Stimulated activated naive CD8-positive, alpha-beta T cell treated with anti-CD3 and anti-CD28 coated beads, Interleukin-15, amount 100 ng/mL, for 72 hours (primary cell): ENCODE data around the gene LCP2.
A peak's percentile ranks its signal among the peaks of the same experiment; 100 is the strongest.

Experiments used
- ATAC-seq: fragments of 150-1000 bp; cut with Tn5 transposase; 2 replicates; pipeline ENCODE4 v1.10.0; 2021; ENCODE audit warnings: mild to moderate bottlenecking, moderate library complexity
- DNase-seq, 2 donors: peaks; one replicate each; pipeline ENCODE4 v3.0.0; 2021 to 2022
- H3K27ac Mint-ChIP-seq, 2 donors: one replicate each; pipeline ENCODE4 v1.8.0; 2022; ENCODE audit warnings: mild to moderate bottlenecking in 2 of 2, mixed read lengths in 2 of 2, moderate library complexity in 2 of 2
- H3K27me3 Mint-ChIP-seq: one replicate; pipeline ENCODE4 v1.8.0; 2022; ENCODE audit warnings: mixed read lengths
- H3K4me1 Mint-ChIP-seq: one replicate; pipeline ENCODE4 v1.8.0; 2022; ENCODE audit warnings: mild to moderate bottlenecking, mixed read lengths
- H3K4me3 Mint-ChIP-seq, 2 donors: one replicate each; pipeline ENCODE4 v1.8.0; 2022; ENCODE audit warnings: mild to moderate bottlenecking in 2 of 2, mixed read lengths in 2 of 2, moderate library complexity in 1 of 2
- H3K9me3 Mint-ChIP-seq, 2 donors: one replicate each; pipeline ENCODE4 v1.8.0; 2022; ENCODE audit warnings: mixed read lengths in 2 of 2

Gene LCP2

GRCh38 chr5:170297589-170298462, at the start of gene LCP2:
LCP2 (minus strand) TSS chr5:170297777; CDS start chr5:170297611, 166 bp downstream.
- ATAC-seq: peak; percentile 79
- no peaks in the 10 kb centered on the region for H3K9me3 Mint-ChIP-seq
- no peaks in the 10 kb centered on the region for H3K27me3 Mint-ChIP-seq
- DNase-seq: peak in 1 of 2 donors; percentile 54
- H3K4me3 Mint-ChIP-seq: peak within 1 kb of the TSS; percentile 95 to 99
- peaks cover 63% of the 10 kb centered on the region for H3K4me1 Mint-ChIP-seq
- peak within 1 kb of the TSS; percentile 97 to 99 for H3K27ac Mint-ChIP-seq

- ATAC-seq (no peak), DNase-seq (no peak)
- Mint-ChIP-seq H3K9me3 (peaks cover 0 to 6% of the 10 kb centered on the region in 2 donors), H3K4me1 (peaks cover 6% of the 10 kb centered on the region), H3K27ac (no peak overlapping the region), H3K27me3 (peaks cover 19% of the 10 kb centered on the region), H3K4me3 (no peak overlapping the region)
Measured at GRCh38 chr5:170347022-170347567, 49.5 kb upstream of the LCP2 start.

GRCh38 chr5:170345971-170346370, 48.4 kb upstream of the LCP2 start:
- ATAC-seq: no peak
- no peak overlapping the region for H3K27ac Mint-ChIP-seq

GRCh38 chr5:170343177-170343576, 45.6 kb upstream of the LCP2 start:
- Mint-ChIP-seq H3K27me3 (peaks cover 10% of the 10 kb centered on the region), H3K9me3 (peaks cover 0 to 6% of the 10 kb centered on the region in 2 donors), H3K4me3 (no peak overlapping the region), H3K27ac (no peak overlapping the region), H3K4me1 (peaks cover 20% of the 10 kb centered on the region)
- DNase-seq: no peak
- no peak for ATAC-seq

More at GRCh38 chr5:170345971-170346370, 48.4 kb upstream of the LCP2 start:
- H3K4me3 Mint-ChIP-seq: peak overlapping the region in 1 of 2 donors; percentile 5
- H3K9me3 Mint-ChIP-seq: peaks cover 0 to 6% of the 10 kb centered on the region in 2 donors
- DNase-seq: no peak
- H3K4me1 Mint-ChIP-seq: peaks cover 6% of the 10 kb centered on the region
- peaks cover 11% of the 10 kb centered on the region for H3K27me3 Mint-ChIP-seq

- peaks cover under 1% of the 10 kb centered on the region for H3K27me3 Mint-ChIP-seq
- DNase-seq: no peak
- peaks cover 27% of the 10 kb centered on the region for H3K4me1 Mint-ChIP-seq
- ATAC-seq: no peak
- no peak overlapping the region for H3K27ac Mint-ChIP-seq
- peaks cover 0 to 6% of the 10 kb centered on the region in 2 donors for H3K9me3 Mint-ChIP-seq
- no peak overlapping the region for H3K4me3 Mint-ChIP-seq
Measured at GRCh38 chr5:170342153-170342725, 44.7 kb upstream of the LCP2 start.

- ATAC-seq (no peak), DNase-seq (no peak)
- peaks cover 0 to 6% of the 10 kb centered on the region in 2 donors for H3K9me3 Mint-ChIP-seq
- peak overlapping the region in 1 of 2 donors; percentile 83 for H3K27ac Mint-ChIP-seq
- no peaks in the 10 kb centered on the region for H3K27me3 Mint-ChIP-seq
- H3K4me1 Mint-ChIP-seq: peaks cover 34% of the 10 kb centered on the region
- no peak overlapping the region for H3K4me3 Mint-ChIP-seq
Measured at GRCh38 chr5:170341545-170341944, 44.0 kb upstream of the LCP2 start.

GRCh38 chr5:170339780-170340167, 42.2 kb upstream of the LCP2 start:
- H3K4me1 Mint-ChIP-seq: peaks cover 41% of the 10 kb centered on the region
- ATAC-seq: no peak

GRCh38 chr5:170338933-170339779, 41.6 kb upstream of the LCP2 start:
- no peak overlapping the region for H3K4me3 Mint-ChIP-seq
- ATAC-seq (peak; percentile 79), DNase-seq (peak; percentile 47 to 60)
- no peaks in the 10 kb centered on the region for H3K9me3 Mint-ChIP-seq
- no peak overlapping the region for H3K27ac Mint-ChIP-seq
- peaks cover 41% of the 10 kb centered on the region for H3K4me1 Mint-ChIP-seq
- H3K27me3 Mint-ChIP-seq: no peaks in the 10 kb centered on the region

More at GRCh38 chr5:170339780-170340167, 42.2 kb upstream of the LCP2 start:
- no peaks in the 10 kb centered on the region for H3K9me3 Mint-ChIP-seq
- no peaks in the 10 kb centered on the region for H3K27me3 Mint-ChIP-seq
- DNase-seq: no peak
- H3K27ac Mint-ChIP-seq: no peak overlapping the region
- H3K4me3 Mint-ChIP-seq: no peak overlapping the region

- DNase-seq: no peak
- Mint-ChIP-seq H3K4me1 (peaks cover 41% of the 10 kb centered on the region), H3K4me3 (no peak overlapping the region), H3K9me3 (no peaks in the 10 kb centered on the region), H3K27ac (no peak overlapping the region), H3K27me3 (no peaks in the 10 kb centered on the region)
- peak; percentile 63 for ATAC-seq
Measured at GRCh38 chr5:170338291-170338690, 40.7 kb upstream of the LCP2 start.

GRCh38 chr5:170337045-170337733, 39.6 kb upstream of the LCP2 start:
- DNase-seq: no peak
- H3K27ac Mint-ChIP-seq: no peak overlapping the region
- no peaks in the 10 kb centered on the region for H3K9me3 Mint-ChIP-seq
- no peak for ATAC-seq
- H3K4me3 Mint-ChIP-seq: peak overlapping the region; percentile 2 to 6
- H3K4me1 Mint-ChIP-seq: peaks cover 41% of the 10 kb centered on the region
- no peaks in the 10 kb centered on the region for H3K27me3 Mint-ChIP-seq

GRCh38 chr5:170336065-170336464, 38.5 kb upstream of the LCP2 start:
- H3K27ac Mint-ChIP-seq: peak overlapping the region; percentile 83 to 94
- no peak for ATAC-seq

GRCh38 chr5:170334626-170335025, 37.0 kb upstream of the LCP2 start:
- peak overlapping the region; percentile 79 to 95 for H3K27ac Mint-ChIP-seq
- H3K4me3 Mint-ChIP-seq: peak overlapping the region; percentile 75 to 90
- DNase-seq: no peak
- no peaks in the 10 kb centered on the region for H3K9me3 Mint-ChIP-seq
- ATAC-seq: no peak
- H3K27me3 Mint-ChIP-seq: no peaks in the 10 kb centered on the region
- H3K4me1 Mint-ChIP-seq: peaks cover 41% of the 10 kb centered on the region

More at GRCh38 chr5:170336065-170336464, 38.5 kb upstream of the LCP2 start:
- H3K4me3 Mint-ChIP-seq: peak overlapping the region; percentile 52 to 71
- peaks cover 41% of the 10 kb centered on the region for H3K4me1 Mint-ChIP-seq
- H3K27me3 Mint-ChIP-seq: no peaks in the 10 kb centered on the region
- no peak for DNase-seq
- H3K9me3 Mint-ChIP-seq: no peaks in the 10 kb centered on the region

- ATAC-seq (peak; percentile 64), DNase-seq (peak; percentile 62 to 80)
Measured at GRCh38 chr5:170333161-170333910, 35.8 kb upstream of the LCP2 start.

GRCh38 chr5:170332058-170332457, 34.5 kb upstream of the LCP2 start:
- ATAC-seq (no peak), DNase-seq (no peak)
- Mint-ChIP-seq H3K9me3 (no peaks in the 10 kb centered on the region), H3K27ac (peak overlapping the region; percentile 84 to 88), H3K4me1 (peaks cover 18% of the 10 kb centered on the region), H3K4me3 (no peak overlapping the region), H3K27me3 (no peaks in the 10 kb centered on the region)

More at GRCh38 chr5:170333161-170333910, 35.8 kb upstream of the LCP2 start:
- Mint-ChIP-seq H3K27me3 (no peaks in the 10 kb centered on the region), H3K9me3 (no peaks in the 10 kb centered on the region), H3K4me3 (peak overlapping the region in 1 of 2 donors; percentile 75), H3K4me1 (peaks cover 29% of the 10 kb centered on the region), H3K27ac (peak overlapping the region; percentile 72 to 84)
